ENCODE results near the gene PYGO1.
A peak's percentile ranks its signal among the peaks of the same experiment; 100 is the strongest.
"Not testable (repeated sequence)": the region's sequence is repeated elsewhere in the genome, so short reads cannot be mapped to it uniquely, and the experiment has no call there.

PYGO1 gene

GRCh38 chr15:55564347-55565145, 23.6 kb downstream of the PYGO1 start:
- no peak for DNase-seq

GRCh38 chr15:55562601-55563000, 25.5 kb downstream of the PYGO1 start:
- no peak for DNase-seq

DNA sequence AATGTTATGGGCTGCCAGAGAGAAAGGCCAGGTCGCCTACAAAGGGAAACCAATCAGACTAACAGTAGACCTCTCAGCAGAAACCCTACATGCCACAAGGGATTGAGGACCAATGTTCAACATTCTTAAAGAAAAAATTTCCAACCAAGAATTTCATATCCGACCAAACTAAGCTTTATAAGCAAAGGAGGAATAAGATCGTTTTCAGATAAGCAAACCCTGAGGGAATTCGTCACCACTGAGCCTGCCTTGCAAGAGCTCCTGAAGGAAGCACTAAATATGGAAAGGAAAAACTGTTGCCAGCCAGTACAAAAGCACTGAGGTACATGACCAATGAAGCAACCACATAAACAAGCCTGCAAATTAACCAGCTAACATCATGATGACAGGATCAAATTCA, 33.1 kb downstream of the PYGO1 start:
- no peak for DNase-seq

GRCh38 chr15:55552926-55553325, 35.2 kb downstream of the PYGO1 start:
- DNase-seq: no peak

DNA sequence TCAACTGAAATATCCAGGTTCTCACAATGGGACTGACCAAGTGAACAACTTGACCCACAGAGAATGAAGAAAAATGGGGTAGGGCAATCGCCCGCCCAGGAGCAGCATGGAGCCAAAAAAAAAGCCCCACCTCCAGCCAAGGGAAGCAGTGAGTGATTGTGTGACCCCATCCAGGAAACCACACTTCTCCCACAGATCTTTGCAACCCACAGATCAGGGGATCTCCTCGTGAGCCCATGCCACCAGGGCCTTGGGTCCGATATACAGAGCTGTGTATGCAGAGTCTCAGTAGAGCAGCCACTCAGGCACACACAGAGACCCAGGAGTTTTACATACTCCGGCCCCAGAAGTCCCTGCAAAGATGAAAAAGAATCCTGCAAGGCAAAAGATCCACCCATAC, 35.7 kb downstream of the PYGO1 start:
- no peak for DNase-seq

DNA sequence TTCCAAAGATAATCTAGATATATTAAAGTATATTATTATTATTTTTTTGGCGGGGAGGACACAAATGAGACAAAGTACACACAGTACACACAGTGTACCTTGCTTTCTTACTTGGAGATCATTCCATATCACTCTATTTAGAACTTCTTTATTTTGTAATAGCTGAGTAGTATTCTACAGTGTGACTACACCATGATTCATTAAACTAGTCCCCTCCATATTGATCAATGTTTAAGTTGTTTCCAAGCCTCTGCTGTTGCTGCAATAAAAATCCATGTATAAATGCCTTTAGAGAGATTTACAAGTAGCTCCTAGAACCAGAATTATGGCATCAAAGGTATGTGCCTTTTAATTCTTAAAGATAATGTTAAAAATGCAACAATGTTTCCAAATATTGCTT, 38.8 kb downstream of the PYGO1 start:
- no peak for DNase-seq

DNA sequence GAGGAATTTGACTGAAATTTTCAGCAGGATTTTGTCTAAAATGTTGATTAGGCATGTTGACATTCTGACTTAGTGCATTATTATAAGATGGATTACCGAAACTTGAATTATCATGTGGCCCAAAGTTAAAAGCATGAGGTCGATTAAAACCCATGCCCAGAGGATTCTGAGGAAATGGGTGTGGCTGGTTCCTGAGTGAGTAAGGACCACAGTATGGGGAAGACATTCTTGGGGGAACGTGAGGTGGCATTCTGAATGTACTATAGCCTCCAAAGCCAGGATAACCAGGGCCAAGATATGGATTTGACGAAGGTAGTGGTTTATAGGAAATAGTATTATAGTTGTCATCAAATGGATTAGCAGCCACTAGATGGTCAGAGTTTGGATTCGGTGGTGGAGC, 41.4 kb downstream of the PYGO1 start:
- no peak for DNase-seq

DNA sequence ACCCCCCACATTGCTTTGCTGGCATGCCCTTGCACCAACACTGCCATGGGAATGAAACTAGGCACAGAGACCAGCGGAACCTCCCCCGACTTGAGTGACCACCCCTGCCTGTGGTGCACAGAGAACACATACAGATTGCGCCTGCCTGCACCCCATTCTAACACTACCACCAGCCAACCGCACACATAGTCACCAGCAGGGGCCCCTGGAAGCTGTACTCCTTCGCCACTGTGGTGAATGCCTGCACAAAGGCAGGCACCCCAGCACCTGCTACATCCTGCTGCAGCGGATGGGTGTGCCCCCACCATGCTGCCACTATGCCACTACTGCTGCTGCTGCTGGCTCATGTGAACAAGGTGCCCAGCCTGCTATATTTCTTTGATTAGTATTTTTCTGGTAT, 52.7 kb downstream of the PYGO1 start:
- DNase-seq: no peak

- no peak for DNase-seq
Measured at GRCh38 chr15:55532944-55533343, 55.2 kb downstream of the PYGO1 start.

- no peak for DNase-seq
Measured at GRCh38 chr15:55530861-55531313, 57.3 kb downstream of the PYGO1 start.

DNA sequence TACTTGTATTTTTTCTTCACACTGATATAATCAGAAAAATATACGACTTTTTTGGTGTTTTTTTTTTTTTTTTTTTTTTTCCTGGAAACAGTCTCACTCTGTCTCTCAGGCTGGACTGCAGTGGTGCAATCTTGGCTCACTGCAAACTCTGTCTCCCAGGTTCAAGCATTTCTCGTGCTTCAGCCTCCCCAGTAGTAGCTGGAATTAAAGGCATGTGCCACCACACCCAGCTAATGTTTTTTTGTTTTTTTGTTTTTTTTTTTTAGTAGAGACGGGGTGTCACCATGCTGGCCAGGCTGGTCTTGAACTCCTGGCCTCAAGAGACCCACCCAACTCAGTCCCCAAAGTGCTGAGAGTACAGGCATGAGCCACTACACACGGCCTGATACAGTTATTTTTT, 59.3 kb downstream of the PYGO1 start:
- no peak for DNase-seq

DNA sequence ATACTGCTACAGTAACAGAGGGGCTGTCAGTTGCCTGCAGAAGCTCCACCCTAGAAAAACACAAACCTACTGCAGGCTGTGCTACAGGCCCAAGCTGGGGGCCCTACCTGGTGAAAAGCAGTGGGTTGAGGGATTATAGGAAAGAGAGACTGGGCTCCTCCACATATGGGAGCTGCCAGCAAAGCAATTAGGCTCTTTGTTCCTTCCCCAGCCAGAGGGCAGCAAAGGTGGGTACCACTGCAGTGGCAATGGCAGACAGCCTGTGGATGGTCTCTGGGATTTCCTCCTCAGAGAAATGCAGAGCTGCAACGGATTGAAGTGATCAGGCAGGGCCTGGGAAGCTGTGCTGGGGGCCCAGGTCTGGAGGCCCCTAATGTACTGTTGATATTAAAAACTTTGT, 61.0 kb downstream of the PYGO1 start:
- DNase-seq: no peak

DNA sequence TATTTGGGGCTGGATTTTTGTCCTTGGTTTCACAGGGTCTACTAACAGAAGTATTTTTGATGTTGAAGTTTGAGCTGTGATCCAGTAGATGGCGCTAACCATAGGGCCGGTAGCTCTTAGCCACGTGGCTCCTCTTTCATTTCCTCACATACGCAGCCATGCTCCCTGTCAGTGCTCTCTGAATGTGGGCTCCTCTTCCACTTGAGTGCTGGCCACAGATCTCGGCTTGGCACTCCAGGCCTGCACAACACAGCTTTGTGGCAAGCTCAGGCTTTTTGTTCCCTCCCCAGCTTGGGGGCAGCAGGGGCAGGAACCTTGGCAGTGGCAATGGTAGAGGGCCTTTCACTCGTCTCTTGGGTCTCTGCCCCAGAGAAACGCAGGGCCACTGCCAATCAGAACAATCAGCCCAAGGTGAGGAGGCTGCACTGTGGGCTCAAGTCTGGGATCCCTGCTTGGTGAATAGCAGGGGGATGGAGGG, 61.5 kb downstream of the PYGO1 start:
- peak; percentile 66 for DNase-seq

GRCh38 chr15:55522742-55523450, 65.2 kb downstream of the PYGO1 start:
- DNase-seq: peak; percentile 65

DNA sequence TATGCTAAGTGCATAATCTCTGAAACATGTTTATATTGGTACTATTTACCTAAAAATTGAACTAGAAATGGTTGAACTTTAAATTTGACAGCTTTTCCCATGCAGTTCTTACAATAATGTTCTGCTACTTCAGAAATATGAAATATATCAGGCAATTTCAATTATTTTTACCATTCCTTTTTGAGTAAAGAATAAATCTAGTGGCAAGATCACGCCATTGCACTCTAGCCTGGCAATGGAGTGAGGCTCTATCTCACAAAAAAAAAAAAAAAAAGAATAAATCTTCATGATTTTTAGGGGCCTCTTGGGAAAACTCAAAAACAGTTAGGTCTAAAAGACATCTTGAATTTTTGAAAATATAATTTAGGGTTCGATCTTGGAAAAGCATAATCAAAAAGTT, 69.5 kb downstream of the PYGO1 start:
- no peak for DNase-seq

DNA sequence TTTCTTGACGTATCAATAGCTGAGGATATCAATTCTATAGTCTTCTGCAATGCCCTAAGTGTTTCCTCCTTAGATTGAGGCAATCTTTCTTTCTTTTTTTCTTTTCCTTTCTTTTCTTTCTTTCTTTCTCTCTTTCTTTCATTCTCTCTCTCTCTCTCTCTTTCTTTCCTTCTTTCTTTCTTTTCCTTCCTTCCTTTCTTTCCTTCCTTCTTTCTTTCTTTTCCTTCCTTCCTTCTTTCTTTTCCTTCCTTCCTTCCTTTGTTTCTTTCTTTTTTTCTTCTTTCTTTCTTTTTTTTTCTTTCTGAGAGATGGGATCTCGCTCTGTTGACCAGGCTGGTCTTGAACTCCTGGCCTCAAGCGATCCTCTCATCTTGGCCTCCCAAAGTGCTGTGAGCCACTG, 70.1 kb downstream of the PYGO1 start:
- DNase-seq: no peak

GRCh38 chr15:55515991-55516776, 72.0 kb downstream of the PYGO1 start:
- no peak for DNase-seq

DNA sequence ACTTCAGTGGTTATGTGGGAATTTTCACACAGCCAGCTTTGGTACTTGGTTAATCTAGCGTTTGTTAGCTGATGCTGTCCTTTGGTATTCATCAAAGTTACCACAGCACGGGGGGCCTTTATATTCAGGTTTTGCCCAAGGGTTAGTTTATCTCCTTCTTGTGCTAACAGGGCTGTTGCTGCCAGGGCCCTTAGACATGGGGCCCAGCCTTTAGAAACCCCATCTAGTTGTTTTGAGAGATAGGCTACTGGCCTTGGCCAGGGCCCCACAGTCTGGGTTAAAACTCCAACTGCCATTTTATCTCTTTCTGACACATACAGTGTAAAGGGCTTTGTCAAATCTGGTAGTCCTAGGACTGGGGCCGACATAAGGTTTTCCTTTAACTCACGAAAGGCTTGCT, 72.7 kb downstream of the PYGO1 start:
- DNase-seq: peak; percentile 71

GRCh38 chr15:55514414-55514850, 73.7 kb downstream of the PYGO1 start:
- DNase-seq: no peak

- DNase-seq: peak; percentile 59
Measured at GRCh38 chr15:55513621-55514413, 74.3 kb downstream of the PYGO1 start.

GRCh38 chr15:55513152-55513551, 75.0 kb downstream of the PYGO1 start:
- DNase-seq: no peak

DNA sequence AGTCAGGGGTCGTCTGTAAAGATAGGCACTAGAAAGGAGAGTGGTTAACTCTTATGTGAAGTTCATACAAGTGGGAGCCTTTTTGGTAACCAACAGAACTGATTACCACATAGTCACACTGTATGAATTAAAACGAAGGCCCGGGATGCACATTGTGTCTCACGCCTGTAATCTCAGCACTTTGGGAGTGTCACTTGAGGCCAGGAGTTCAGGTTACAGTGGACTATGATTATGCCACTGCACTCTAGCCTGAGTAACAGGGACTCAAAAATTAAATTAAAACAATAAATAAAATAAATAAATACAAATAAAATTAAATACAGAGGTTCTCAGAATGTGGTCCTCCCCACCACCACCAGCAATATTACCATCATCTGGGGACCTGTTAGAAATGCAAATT, 80.6 kb downstream of the PYGO1 start:
- DNase-seq: no peak

DNA sequence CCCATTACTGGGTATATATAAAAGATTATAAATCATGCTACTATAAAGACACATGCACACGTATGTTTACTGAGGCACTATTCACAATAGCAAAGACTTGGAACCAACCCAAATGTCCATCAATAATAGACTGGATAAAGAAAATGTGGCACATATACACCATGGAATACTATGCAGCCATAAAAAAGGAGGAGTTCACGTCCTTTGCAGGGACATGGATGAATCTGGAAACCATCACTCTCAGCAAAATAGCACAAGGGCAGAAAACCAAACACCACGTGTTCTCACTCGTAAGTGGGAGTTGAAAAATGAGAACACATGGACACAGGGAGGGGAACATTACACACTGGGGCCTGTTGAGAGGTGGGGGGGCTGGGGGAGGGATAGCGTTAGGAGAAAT, 82.7 kb downstream of the PYGO1 start:
- DNase-seq: not testable (repeated sequence)

Data from hematopoietic multipotent progenitor cell treated with erythropoietin and hydrocortisone succinate and interleukin-3 and kit ligand, for 8 days (in vitro differentiated cells).